CD4-positive, alpha-beta T cell (primary cell): ENCODE measurements around the gene ZNF581. TPM values are rescaled to one million over a fixed set of nuclear protein-coding genes. Genes with fewer than 3 reads are reported as not detected.

Experiments used
- ATAC-seq: fragments of 200-7000 bp; cut with Tn5 transposase; one replicate; pipeline ENCODE4 v1.10.0; 2022; ENCODE audit warnings: mild to moderate bottlenecking; ENCODE audit not compliant: poor library complexity
- CTCF ChIA-PET: fragments of 350-600 bp; sonication (Branson Sonifier 250); formaldehyde crosslinking; loops from one replicate; lab custom pipeline; 2021; ENCODE audit warnings: antibody characterized with exemption, inconsistent platforms; lab: Charles Lee
- POLR2A ChIA-PET: fragments of 350-600 bp; sonication (Branson Sonifier 250); formaldehyde crosslinking; loops from one replicate; lab custom pipeline; 2021; ENCODE audit warnings: antibody characterized with exemption, inconsistent platforms; lab: Charles Lee
- DNase-seq, 14 experiments: peaks; one replicate each; pipeline ENCODE4 v3.0.0-alpha.2; 2013 to 2020; ENCODE audit warnings: mixed read lengths in 2 of 14
- H3K27ac ChIP-seq, 2 donors: one replicate each; pipeline versions ENCODE4 v1.5.1 to v1.7.0; 2013; ENCODE audit warnings: low read length in 2 of 2, low read depth in 1 of 2, mild to moderate bottlenecking in 1 of 2
- H3K27me3 ChIP-seq, 2 experiments: 1 replicate in 1 of 2; 2 replicates in 1 of 2; pipeline versions ENCODE4 v1.6.1 to v1.7.0; 2013; ENCODE audit warnings: low read length in 2 of 2, control low read depth in 1 of 2, mild to moderate bottlenecking in 1 of 2, moderate library complexity in 1 of 2; ENCODE audit not compliant: insufficient read depth in 2 of 2, control insufficient read depth in 1 of 2
- H3K36me3 ChIP-seq: one replicate; pipeline ENCODE4 v1.6.1; 2013; ENCODE audit warnings: low read length, control low read depth; ENCODE audit not compliant: insufficient read depth
- H3K4me1 ChIP-seq: one replicate; pipeline ENCODE4 v1.6.1; 2013; ENCODE audit warnings: low read length, control low read depth; ENCODE audit not compliant: insufficient read depth
- H3K4me3 ChIP-seq: one replicate; pipeline ENCODE4 v1.5.1; 2013; ENCODE audit warnings: mild to moderate bottlenecking, low read length, moderate library complexity
- H3K9me3 ChIP-seq, 2 experiments: 1 replicate in 1 of 2; 2 replicates in 1 of 2; pipeline versions ENCODE4 v1.6.1 to v1.7.0; 2013; ENCODE audit warnings: low read length in 2 of 2, mild to moderate bottlenecking in 2 of 2, control low read depth in 1 of 2, moderate library complexity in 1 of 2; ENCODE audit not compliant: control insufficient read depth in 1 of 2, insufficient read depth in 1 of 2
- H3K27ac Mint-ChIP-seq: one replicate; pipeline ENCODE4 v1.8.0; 2020; ENCODE audit warnings: mixed read lengths
- H3K27me3 Mint-ChIP-seq: one replicate; pipeline ENCODE4 v1.8.0; 2021; ENCODE audit warnings: mixed read lengths
- H3K36me3 Mint-ChIP-seq: one replicate; pipeline ENCODE4 v1.8.0; 2021; ENCODE audit warnings: low read depth, mixed read lengths
- H3K4me1 Mint-ChIP-seq: one replicate; pipeline ENCODE4 v1.8.0; 2021; ENCODE audit warnings: low read depth, mixed read lengths
- H3K4me3 Mint-ChIP-seq: one replicate; pipeline ENCODE4 v1.8.0; 2020; ENCODE audit warnings: mild to moderate bottlenecking, mixed read lengths
- H3K9me3 Mint-ChIP-seq: one replicate; pipeline ENCODE4 v1.8.0; 2020; ENCODE audit warnings: mixed read lengths
- intact Hi-C, 2 experiments: fragments of 100-400 bp; cut with DNase I in 1 of 2; cut with micrococcal nuclease in 1 of 2; formaldehyde crosslinking; loops; one replicate each; pipeline versions ENCODE4 v1.15.1 to v1.9.0; 2023 to 2025; cut with DNase I, micrococcal nuclease
- total RNA-seq, 174 experiments: library from RNA in 2 of 174; stranded (reverse) in 2 of 174; gene quantifications; one replicate each; pipeline ENCODE4 v1.2.3 and lab custom pipeline; 2021 to 2026
- TF ChIP-seq, protein P1 (sequence below): fragments of 200-600 bp; IDR thresholded peaks from one replicate; pipeline ENCODE4 v1.8.0; 2022; ENCODE audit warnings: antibody characterized with exemption, mild to moderate bottlenecking

The ZNF581 gene
- total RNA-seq, 2 experiments from 2014 or later = 23.1 to 24.7 TPM

DNA sequence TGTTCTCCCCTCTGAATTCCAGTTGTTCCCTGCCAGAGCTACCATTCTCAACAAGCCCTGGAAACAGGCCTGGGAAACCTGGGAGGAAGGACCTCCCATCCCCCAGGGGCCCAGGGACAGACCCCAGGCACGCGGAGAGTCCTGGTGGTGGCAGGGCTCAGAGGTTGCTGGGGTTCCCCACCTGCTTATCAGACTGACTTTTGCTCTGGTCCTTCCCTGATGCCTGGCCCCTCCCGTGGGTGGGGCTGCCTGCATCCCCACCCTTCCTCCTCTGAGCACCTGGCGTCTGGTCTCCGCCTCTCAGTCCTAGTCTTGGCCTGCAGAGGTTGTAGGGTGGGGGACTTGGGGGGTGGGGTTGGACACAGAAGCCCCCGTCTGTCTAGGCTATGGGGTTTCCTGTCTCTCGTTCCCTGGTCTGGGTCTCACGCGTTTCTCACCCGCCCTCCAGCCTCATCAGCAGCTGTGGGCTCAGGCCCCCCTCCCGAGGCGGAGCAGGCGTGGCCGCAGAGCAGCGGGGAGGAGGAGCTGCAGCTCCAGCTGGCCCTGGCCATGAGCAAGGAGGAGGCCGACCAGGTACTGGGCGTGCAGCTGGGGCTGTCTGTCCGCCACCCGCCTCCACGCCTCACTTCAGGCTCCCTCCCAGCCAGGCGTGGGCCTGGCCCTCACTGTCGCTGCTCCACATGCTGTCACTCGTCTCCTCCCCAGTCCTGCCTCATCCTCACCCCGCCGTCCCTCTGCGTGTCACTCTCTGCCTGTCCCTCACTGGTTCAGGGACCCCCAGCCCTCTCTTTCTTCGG, 45.2 kb downstream of the ZNF581 start:
- intact Hi-C loops = no loop called here
- H3K36me3 Mint-ChIP-seq = peaks cover 69% of the 10 kb centered on the region
- H3K36me3 ChIP-seq = peaks cover 86% of the 10 kb centered on the region
- H3K4me3 ChIP-seq = no peak overlapping the region
- no peaks in the 10 kb centered on the region for H3K27me3 Mint-ChIP-seq
- no peak overlapping the region for H3K4me3 Mint-ChIP-seq
- H3K27ac ChIP-seq = no peak overlapping the region
- no peak for ATAC-seq
- TF ChIP-seq, protein P1, sequence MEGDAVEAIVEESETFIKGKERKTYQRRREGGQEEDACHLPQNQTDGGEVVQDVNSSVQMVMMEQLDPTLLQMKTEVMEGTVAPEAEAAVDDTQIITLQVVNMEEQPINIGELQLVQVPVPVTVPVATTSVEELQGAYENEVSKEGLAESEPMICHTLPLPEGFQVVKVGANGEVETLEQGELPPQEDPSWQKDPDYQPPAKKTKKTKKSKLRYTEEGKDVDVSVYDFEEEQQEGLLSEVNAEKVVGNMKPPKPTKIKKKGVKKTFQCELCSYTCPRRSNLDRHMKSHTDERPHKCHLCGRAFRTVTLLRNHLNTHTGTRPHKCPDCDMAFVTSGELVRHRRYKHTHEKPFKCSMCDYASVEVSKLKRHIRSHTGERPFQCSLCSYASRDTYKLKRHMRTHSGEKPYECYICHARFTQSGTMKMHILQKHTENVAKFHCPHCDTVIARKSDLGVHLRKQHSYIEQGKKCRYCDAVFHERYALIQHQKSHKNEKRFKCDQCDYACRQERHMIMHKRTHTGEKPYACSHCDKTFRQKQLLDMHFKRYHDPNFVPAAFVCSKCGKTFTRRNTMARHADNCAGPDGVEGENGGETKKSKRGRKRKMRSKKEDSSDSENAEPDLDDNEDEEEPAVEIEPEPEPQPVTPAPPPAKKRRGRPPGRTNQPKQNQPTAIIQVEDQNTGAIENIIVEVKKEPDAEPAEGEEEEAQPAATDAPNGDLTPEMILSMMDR = no peak
- H3K9me3 ChIP-seq = no peaks in the 10 kb centered on the region
- peaks cover 7% of the 10 kb centered on the region for H3K4me1 Mint-ChIP-seq
- H3K27me3 ChIP-seq = no peaks in the 10 kb centered on the region
- POLR2A ChIA-PET = no interaction called here
- no peaks in the 10 kb centered on the region for H3K9me3 Mint-ChIP-seq
- H3K4me1 ChIP-seq = peaks cover 14% of the 10 kb centered on the region
- no peak for DNase-seq
- CTCF ChIA-PET = no interaction called here
- no peak overlapping the region for H3K27ac Mint-ChIP-seq

GRCh38 chr19:55689411-55690108, 46.1 kb downstream of the ZNF581 start:
- Histone ChIP-seq H3K9me3 (no peaks in the 10 kb centered on the region), H3K4me1 (peaks cover 14% of the 10 kb centered on the region), H3K36me3 (peaks cover 84% of the 10 kb centered on the region), H3K27ac (no peak overlapping the region), H3K27me3 (no peaks in the 10 kb centered on the region), H3K4me3 (no peak overlapping the region)
- Mint-ChIP-seq H3K4me1 (peaks cover 3% of the 10 kb centered on the region), H3K27me3 (no peaks in the 10 kb centered on the region), H3K27ac (no peak overlapping the region), H3K36me3 (peaks cover 69% of the 10 kb centered on the region), H3K4me3 (no peak overlapping the region), H3K9me3 (no peaks in the 10 kb centered on the region)
- ChIA-PET POLR2A (no interaction called here), CTCF (no interaction called here)
- TF ChIP-seq, protein P1 = no peak
- ATAC-seq (no peak), DNase-seq (no peak)
- intact Hi-C loops = no loop called here

- H3K36me3 Mint-ChIP-seq = peaks cover 68% of the 10 kb centered on the region
- H3K27ac Mint-ChIP-seq = no peak overlapping the region
- DNase-seq = no peak
- Histone ChIP-seq H3K36me3 (peaks cover 84% of the 10 kb centered on the region), H3K4me1 (peaks cover 14% of the 10 kb centered on the region), H3K9me3 (no peaks in the 10 kb centered on the region), H3K27me3 (no peaks in the 10 kb centered on the region), H3K27ac (no peak overlapping the region), H3K4me3 (no peak overlapping the region)
- ChIA-PET POLR2A (no interaction called here), CTCF (no interaction called here)
- no peaks in the 10 kb centered on the region for H3K4me1 Mint-ChIP-seq
- intact Hi-C loops = no loop called here
- TF ChIP-seq, protein P1 = no peak
- no peaks in the 10 kb centered on the region for H3K9me3 Mint-ChIP-seq
- H3K4me3 Mint-ChIP-seq = no peak overlapping the region
- H3K27me3 Mint-ChIP-seq = no peaks in the 10 kb centered on the region
- no peak for ATAC-seq
These were observed 46.8 kb downstream of the ZNF581 start for GRCh38 chr19:55690109-55690768.
